Activated gamma-delta T cell treated with anti-CD3 and anti-CD28 coated beads, Interleukin-2, amount 50 U/mL, for 16 hours (primary cell): ENCODE data around the gene NR1D1.

ENCODE experiments used
- DNase-seq: peaks from one replicate; pipeline ENCODE4 v3.0.0-alpha.2; 2020; ENCODE audit warnings: low read depth

The NR1D1 gene

GRCh38 chr17:40062329-40063186, 37.8 kb downstream of the NR1D1 start, which contains the start of gene THRA:
THRA (plus strand) TSS chr17:40062965; CDS start chr17:40074489, 11,524 bp downstream.
- peak; percentile 40 for DNase-seq

- DNase-seq, result no peak
Measured at GRCh38 chr17:40061609-40062038, 38.8 kb downstream of the NR1D1 start.

DNA sequence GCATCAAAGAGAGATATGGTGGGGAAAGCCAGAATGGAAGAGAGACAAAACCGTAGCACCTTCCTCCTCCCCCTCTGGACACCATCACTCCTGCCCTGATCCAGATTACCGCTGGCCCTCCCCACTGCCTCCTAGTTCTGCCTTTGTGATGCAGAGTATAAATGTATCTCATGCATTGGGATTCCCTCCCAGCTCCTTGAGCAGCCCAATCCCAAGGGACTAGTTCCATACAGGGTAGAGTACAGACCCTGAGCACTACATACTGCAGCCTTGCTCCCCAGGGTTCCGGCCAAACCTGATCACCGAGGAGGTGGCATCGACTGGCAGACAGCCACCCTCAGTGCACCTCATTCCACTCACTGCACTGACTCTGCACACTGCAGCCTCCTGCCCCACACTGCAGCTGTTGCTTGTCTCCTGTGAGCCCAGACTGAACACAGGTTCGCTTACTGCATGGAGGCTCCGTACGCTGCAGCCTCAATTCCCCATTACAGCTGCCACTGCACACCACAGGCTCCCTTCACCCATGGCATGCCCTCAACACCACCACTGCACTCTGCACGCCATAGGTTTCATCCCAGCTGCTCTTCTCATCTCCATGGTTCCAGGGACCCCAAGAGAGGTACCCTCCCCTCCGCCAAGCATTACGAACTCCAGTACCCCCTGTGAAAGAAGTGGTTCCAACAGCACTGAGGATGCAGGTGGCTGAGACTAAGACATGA, 39.3 kb downstream of the NR1D1 start:
- DNase-seq, result no peak

- DNase-seq, result no peak
Measured at GRCh38 chr17:40059729-40060475, 40.5 kb downstream of the NR1D1 start.

DNA sequence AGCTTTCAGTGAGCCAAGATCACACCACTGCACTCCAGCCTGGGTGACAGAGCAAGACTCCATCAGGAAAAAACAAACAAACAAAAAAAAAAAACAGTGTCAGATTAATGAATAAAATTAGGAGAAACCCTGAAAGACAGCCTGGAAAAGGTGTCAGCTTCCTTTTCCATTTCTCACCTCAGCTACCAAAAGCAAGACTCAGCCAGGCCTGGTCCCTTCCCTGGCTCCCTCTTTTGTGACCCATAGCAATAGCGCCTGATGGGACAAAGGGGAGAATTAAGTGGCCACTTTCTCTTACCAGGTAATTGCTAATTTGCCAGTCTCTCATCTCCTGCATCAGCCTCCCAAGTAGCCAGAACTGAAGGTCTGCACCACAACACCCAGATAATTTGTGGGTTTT, 41.5 kb downstream of the NR1D1 start:
- DNase-seq, result no peak

DNA sequence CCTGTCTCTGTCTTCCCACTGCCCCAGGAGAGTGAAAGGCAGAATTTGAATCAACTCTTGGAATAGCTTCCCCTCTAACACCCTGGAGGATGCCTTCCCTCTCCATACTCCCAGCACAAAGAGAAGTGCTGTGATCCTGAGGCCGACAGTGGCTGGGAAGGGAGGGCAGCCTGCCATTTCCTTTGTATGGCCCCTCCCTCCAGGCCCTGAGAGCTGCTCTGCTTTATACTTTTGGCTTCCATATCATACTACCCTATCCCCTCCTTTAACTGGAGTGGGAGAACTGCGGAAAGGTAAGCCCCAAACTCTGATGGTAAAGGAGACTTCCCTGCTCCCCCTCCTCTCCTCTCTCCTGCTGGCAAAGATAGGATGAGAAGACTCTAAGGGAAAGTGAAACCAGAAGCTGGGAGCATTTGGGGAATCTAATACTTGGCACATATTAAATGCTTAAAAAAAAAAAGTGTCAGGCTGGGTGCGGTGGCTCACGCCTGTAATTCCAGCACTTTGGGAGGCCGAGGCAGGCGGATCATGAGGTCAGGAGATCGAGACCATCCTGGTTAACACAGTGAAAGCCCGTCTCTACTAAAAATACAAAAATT, 42.1 kb downstream of the NR1D1 start:
- no peak for DNase-seq

- no peak for DNase-seq
Measured at GRCh38 chr17:40056379-40057015, 43.9 kb downstream of the NR1D1 start.
